PC-3 (cell line): ENCODE measurements around the gene DDX52. TPM values are rescaled to one million over a fixed set of nuclear protein-coding genes. Genes with fewer than 3 reads are reported as not detected.

Experiments used
- ATAC-seq: fragments of 200-7000 bp; cut with Tn5 transposase; 2 replicates; pipeline ENCODE4 v1.9.1; 2020; ENCODE audit warnings: mild to moderate bottlenecking, moderate library complexity
- BruUV-seq: library from RNA; stranded (reverse); fragments of 400-500 nt; replicated peaks from 2 replicates; lab custom pipeline; 2021; lab: Mats Ljungman, UMichigan
- CTCF ChIA-PET: fragments of 300-600 bp; sonication (Branson Sonifier 250); formaldehyde crosslinking; loops from one replicate; lab custom pipeline; 2022; ENCODE audit warnings: antibody characterized with exemption; lab: Charles Lee
- POLR2A ChIA-PET: fragments of 300-600 bp; sonication (Branson Sonifier 250); formaldehyde crosslinking; loops from one replicate; lab custom pipeline; 2022; ENCODE audit warnings: antibody characterized with exemption; ENCODE audit not compliant: unreplicated experiment; lab: Charles Lee
- DNase-seq: peaks from one replicate; pipeline ENCODE4 v3.0.0-alpha.2; 2015
- H2AFZ ChIP-seq: fragments of 300-600 bp; sonication (generic); 2 replicates; pipeline ENCODE4 v1.6.0; 2016; ENCODE audit warnings: antibody characterized with exemption, low read length
- H3F3A ChIP-seq: fragments of 300-600 bp; sonication (generic); one replicate; pipeline ENCODE4 v1.6.0; 2017; ENCODE audit warnings: antibody characterized with exemption, low read length, control low read depth, mild to moderate bottlenecking; ENCODE audit not compliant: unreplicated experiment
- H3K27ac ChIP-seq: fragments of 300-600 bp; sonication (generic); 2 replicates; pipeline ENCODE4 v1.5.1; 2016; ENCODE audit warnings: mild to moderate bottlenecking, low read length
- H3K27me3 ChIP-seq: fragments of 300-600 bp; sonication (generic); 2 replicates; pipeline ENCODE4 v1.6.1; 2016; ENCODE audit warnings: low read length, mixed read lengths
- H3K36me3 ChIP-seq: fragments of 300-600 bp; sonication (generic); 2 replicates; pipeline ENCODE4 v1.6.1; 2016; ENCODE audit warnings: low read depth, mixed run types, low read length, mixed read lengths
- H3K4me1 ChIP-seq: fragments of 300-600 bp; sonication (generic); 2 replicates; pipeline ENCODE4 v1.5.1; 2016; ENCODE audit warnings: low read length; ENCODE audit not compliant: insufficient read depth
- H3K4me2 ChIP-seq: fragments of 300-600 bp; sonication (generic); 2 replicates; pipeline ENCODE4 v1.6.0; 2016; ENCODE audit warnings: low read length
- H3K4me3 ChIP-seq: fragments of 300-600 bp; sonication (generic); 2 replicates; pipeline ENCODE4 v1.5.1; 2016; ENCODE audit warnings: mild to moderate bottlenecking, low read length, mixed read lengths
- H3K79me2 ChIP-seq: fragments of 300-600 bp; sonication (generic); 2 replicates; pipeline ENCODE4 v1.6.1; 2017; ENCODE audit warnings: low read length, mixed read lengths
- H3K9ac ChIP-seq: fragments of 300-600 bp; sonication (generic); 2 replicates; pipeline ENCODE4 v1.6.0; 2016; ENCODE audit warnings: mild to moderate bottlenecking, low read length
- H3K9me2 ChIP-seq: fragments of 300-600 bp; sonication (generic); replicated peaks from 2 replicates; pipeline ENCODE4 v1.6.1; 2016; ENCODE audit warnings: mixed run types, low read length, mixed read lengths
- H3K9me3 ChIP-seq: fragments of 300-600 bp; sonication (generic); 2 replicates; pipeline ENCODE4 v1.6.1; 2016; ENCODE audit warnings: low read length, mixed read lengths
- H4K20me1 ChIP-seq: fragments of 300-600 bp; sonication (generic); 2 replicates; pipeline ENCODE4 v1.6.1; 2016; ENCODE audit warnings: low read length, mixed read lengths
- EZH2 ChIP-seq: fragments of 300-600 bp; sonication (generic); IDR thresholded peaks from one replicate; pipeline ENCODE4 v1.6.1; 2017; ENCODE audit warnings: antibody characterized with exemption, mild to moderate bottlenecking, low read length; ENCODE audit not compliant: unreplicated experiment
- EZH2phosphoT487 ChIP-seq: fragments of 300-600 bp; sonication (generic); IDR thresholded peaks from 2 replicates; pipeline ENCODE4 v1.6.1; 2018; ENCODE audit warnings: mild to moderate bottlenecking, antibody characterized with exemption, low read length, borderline replicate concordance
- intact Hi-C: fragments of 100-400 bp; cut with micrococcal nuclease; formaldehyde crosslinking; loops from 2 replicates; pipeline ENCODE4 v1.9.0; 2023
- total RNA-seq: library from RNA; depleted of rRNA; stranded (reverse); fragments of >200 nt; gene quantifications from 2 replicates; pipeline ENCODE4 v1.2.3, GENCODE V29; 2014
- TF ChIP-seq, protein P1 (sequence below): fragments of 300-600 bp; sonication (generic); conservative IDR thresholded peaks from 2 replicates; pipeline ENCODE4 v1.5.1; 2017; ENCODE audit warnings: antibody characterized with exemption, low read depth, mild to moderate bottlenecking, low read length

The DDX52 gene
- total RNA-seq, 1 experiment from 2014 or later, result 12.5 TPM

DNA sequence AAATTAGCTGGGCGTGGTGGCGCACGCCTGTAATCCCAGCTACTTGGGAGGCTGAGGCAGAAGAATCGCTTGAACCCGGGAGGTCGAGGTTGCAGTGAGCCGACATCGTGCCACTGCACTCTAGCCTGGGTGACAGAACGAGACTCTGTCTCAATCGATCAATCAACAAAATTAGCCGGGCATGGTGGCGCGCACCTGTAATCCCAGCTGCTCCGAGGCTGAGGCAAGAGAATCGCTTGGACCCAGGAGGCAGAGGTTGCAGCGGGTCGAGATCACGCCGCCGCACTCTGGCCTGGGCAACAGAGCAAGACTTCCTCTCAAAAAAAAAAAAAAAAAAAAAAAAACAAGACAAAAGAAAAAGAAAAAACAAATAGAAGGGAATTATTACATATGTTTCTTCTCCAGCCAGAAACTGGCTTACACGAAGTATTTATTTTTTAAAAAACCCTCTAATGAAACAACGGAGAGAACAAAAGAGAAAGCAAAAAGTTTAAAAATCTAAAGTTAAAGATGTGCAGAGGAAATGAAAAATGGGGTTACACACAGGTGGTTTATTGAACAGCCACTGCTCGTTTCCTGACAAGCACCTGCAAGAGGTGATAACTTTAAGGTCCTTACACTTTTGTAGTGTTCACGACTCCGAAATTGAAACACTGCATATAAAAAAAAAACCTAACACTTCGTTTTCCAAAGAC, 35.5 kb downstream of the DDX52 start:
- Histone ChIP-seq H2AFZ (peak overlapping the region; percentile 77; the same call in 1 of the 2 replicates), H3K79me2 (peaks cover 49% of the 10 kb centered on the region), H3K9ac (peak overlapping the region; percentile 85; the same call in 1 of the 2 replicates), H3F3A (no peaks in the 10 kb centered on the region), H3K4me2 (peak overlapping the region; percentile 99), H4K20me1 (no peaks in the 10 kb centered on the region; the same call in 1 of the 2 replicates), H3K9me2 (no peaks in the 10 kb centered on the region), H3K9me3 (no peaks in the 10 kb centered on the region), H3K27me3 (no peaks in the 10 kb centered on the region), H3K27ac (no peak overlapping the region), H3K4me3 (peak overlapping the region; percentile 90), H3K36me3 (peaks cover under 1% of the 10 kb centered on the region; the same call in 1 of the 2 replicates), H3K4me1 (peaks cover 24% of the 10 kb centered on the region)
- no TSS peak for BruUV-seq
- TF ChIP-seq EZH2phosphoT487, result no peak
- TF ChIP-seq, protein P1, sequence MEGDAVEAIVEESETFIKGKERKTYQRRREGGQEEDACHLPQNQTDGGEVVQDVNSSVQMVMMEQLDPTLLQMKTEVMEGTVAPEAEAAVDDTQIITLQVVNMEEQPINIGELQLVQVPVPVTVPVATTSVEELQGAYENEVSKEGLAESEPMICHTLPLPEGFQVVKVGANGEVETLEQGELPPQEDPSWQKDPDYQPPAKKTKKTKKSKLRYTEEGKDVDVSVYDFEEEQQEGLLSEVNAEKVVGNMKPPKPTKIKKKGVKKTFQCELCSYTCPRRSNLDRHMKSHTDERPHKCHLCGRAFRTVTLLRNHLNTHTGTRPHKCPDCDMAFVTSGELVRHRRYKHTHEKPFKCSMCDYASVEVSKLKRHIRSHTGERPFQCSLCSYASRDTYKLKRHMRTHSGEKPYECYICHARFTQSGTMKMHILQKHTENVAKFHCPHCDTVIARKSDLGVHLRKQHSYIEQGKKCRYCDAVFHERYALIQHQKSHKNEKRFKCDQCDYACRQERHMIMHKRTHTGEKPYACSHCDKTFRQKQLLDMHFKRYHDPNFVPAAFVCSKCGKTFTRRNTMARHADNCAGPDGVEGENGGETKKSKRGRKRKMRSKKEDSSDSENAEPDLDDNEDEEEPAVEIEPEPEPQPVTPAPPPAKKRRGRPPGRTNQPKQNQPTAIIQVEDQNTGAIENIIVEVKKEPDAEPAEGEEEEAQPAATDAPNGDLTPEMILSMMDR, result no peak
- DNase-seq (no peak), ATAC-seq (no peak)
- POLR2A ChIA-PET, result no interaction called here
- CTCF ChIA-PET, result no interaction called here
- intact Hi-C loops, result no loop called here

DNA sequence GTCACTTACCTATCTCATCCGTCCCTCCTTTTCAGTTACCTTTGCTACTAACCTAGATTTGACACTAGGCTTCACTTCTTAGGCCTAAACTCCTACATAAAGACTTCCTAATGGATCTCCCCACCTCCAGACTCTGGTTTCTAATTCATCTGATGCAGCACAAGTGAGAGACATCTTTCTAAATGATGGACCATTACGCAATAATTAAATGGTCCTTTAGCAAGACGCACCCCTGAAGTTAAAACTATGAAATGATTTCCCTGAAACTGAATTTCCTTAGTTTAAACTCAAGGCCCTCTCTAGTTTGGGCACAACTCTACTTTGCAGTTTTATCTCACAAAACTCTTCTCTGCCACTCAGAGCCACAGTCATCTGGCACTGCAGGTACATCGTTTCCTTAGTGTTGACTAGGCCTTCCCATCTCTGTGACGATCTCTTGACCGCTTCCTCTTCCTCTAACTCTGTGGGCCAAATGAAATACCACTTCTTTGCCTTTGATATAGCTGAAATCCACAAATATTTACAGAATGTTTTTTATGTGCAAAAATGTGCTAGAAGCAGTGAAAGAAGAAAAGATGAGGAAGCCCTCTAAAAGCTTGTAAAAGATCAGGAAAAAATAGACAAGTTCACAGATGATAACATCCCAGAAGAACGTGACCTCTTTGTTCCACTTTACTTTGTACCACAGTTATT, 37.3 kb downstream of the DDX52 start:
- Histone ChIP-seq H3K36me3 (no peaks in the 10 kb centered on the region), H3K4me3 (no peak overlapping the region), H3F3A (no peaks in the 10 kb centered on the region), H3K9ac (no peak overlapping the region), H3K79me2 (peaks cover 49% of the 10 kb centered on the region), H4K20me1 (no peaks in the 10 kb centered on the region; the same call in 1 of the 2 replicates), H3K27ac (no peak overlapping the region), H3K4me1 (peaks cover 24% of the 10 kb centered on the region), H3K27me3 (no peaks in the 10 kb centered on the region), H2AFZ (no peak overlapping the region), H3K4me2 (no peak overlapping the region), H3K9me3 (no peaks in the 10 kb centered on the region), H3K9me2 (no peaks in the 10 kb centered on the region)
- ChIA-PET CTCF (no interaction called here), POLR2A (no interaction called here)
- BruUV-seq, result no TSS peak
- no peak for ATAC-seq
- intact Hi-C loops, result no loop called here
- no peak for DNase-seq
- no peak for TF ChIP-seq EZH2phosphoT487
- TF ChIP-seq, protein P1, result no peak
- TF ChIP-seq EZH2, result no peak
